Natural killer cell (primary cell): ENCODE data around the gene DIP2A. TPM values are rescaled to one million over a fixed set of nuclear protein-coding genes. Genes with fewer than 3 reads are reported as not detected.
"Not testable (repeated sequence)": the region's sequence is repeated elsewhere in the genome, so short reads cannot be mapped to it uniquely, and the experiment has no call there.

Experiments used
- ATAC-seq, 3 donors: fragments of 150-1000 bp in 2 of 3; fragments of 200-7000 bp in 1 of 3; cut with Tn5 transposase; 1 replicate in 1 of 3; 2 replicates in 2 of 3; pipeline ENCODE4 v1.10.0; 2021; ENCODE audit warnings: mild to moderate bottlenecking in 2 of 3, moderate library complexity in 2 of 3
- DNase-seq, 2 donors: peaks; one replicate each; pipeline versions ENCODE4 v3.0.0 to v3.0.0-alpha.2; 2013 to 2021; ENCODE audit warnings: mixed read lengths in 1 of 2
- H3K27ac ChIP-seq: one replicate; pipeline ENCODE4 v1.5.1; 2013; ENCODE audit warnings: mild to moderate bottlenecking, low read length
- H3K27me3 ChIP-seq: one replicate; pipeline ENCODE4 v1.6.1; 2013; ENCODE audit warnings: low read length; ENCODE audit not compliant: control insufficient read depth, insufficient read depth
- H3K36me3 ChIP-seq: one replicate; pipeline ENCODE4 v1.6.1; 2013; ENCODE audit warnings: low read length; ENCODE audit not compliant: control insufficient read depth, insufficient read depth
- H3K4me1 ChIP-seq: one replicate; pipeline ENCODE4 v1.6.1; 2013; ENCODE audit warnings: low read length; ENCODE audit not compliant: control insufficient read depth, insufficient read depth
- H3K4me3 ChIP-seq: one replicate; pipeline ENCODE4 v1.5.1; 2013; ENCODE audit warnings: low read length
- H3K9me3 ChIP-seq: one replicate; pipeline ENCODE4 v1.6.1; 2013; ENCODE audit warnings: low read length; ENCODE audit not compliant: control insufficient read depth, insufficient read depth
- H3K27ac Mint-ChIP-seq, 2 donors: one replicate each; pipeline ENCODE4 v1.8.0; 2022; ENCODE audit warnings: mild to moderate bottlenecking in 2 of 2, mixed read lengths in 2 of 2, moderate library complexity in 1 of 2
- H3K27me3 Mint-ChIP-seq, 2 donors: one replicate each; pipeline ENCODE4 v1.8.0; 2022; ENCODE audit warnings: low read depth in 2 of 2, mixed read lengths in 2 of 2
- H3K36me3 Mint-ChIP-seq: one replicate; pipeline ENCODE4 v1.8.0; 2022; ENCODE audit warnings: mixed read lengths
- H3K4me1 Mint-ChIP-seq, 2 donors: one replicate each; pipeline ENCODE4 v1.8.0; 2022; ENCODE audit warnings: mixed read lengths in 2 of 2
- H3K4me3 Mint-ChIP-seq: one replicate; pipeline ENCODE4 v1.8.0; 2022; ENCODE audit warnings: mild to moderate bottlenecking, moderate library complexity, mixed read lengths
- H3K9me3 Mint-ChIP-seq, 2 donors: one replicate each; pipeline ENCODE4 v1.8.0; 2022; ENCODE audit warnings: mixed read lengths in 2 of 2
- WGBS: methylation state at CpG from one replicate; pipeline ENCODE4 v1.1.7; 2013; ENCODE audit warnings: missing lambda C conversion rate; ENCODE audit not compliant: insufficient coverage; 5-methylcytosine and 5-hydroxymethylcytosine counted together
- intact Hi-C: fragments of 100-400 bp; cut with micrococcal nuclease; formaldehyde crosslinking; loops from one replicate; pipeline ENCODE4 v1.14.2; 2022
- total RNA-seq, 4 donors: library from RNA; stranded (reverse); fragments of 120-200 nt in 1 of 4; gene quantifications; one replicate each; pipeline versions ENCODE4 v1.2.3 to v1.2.4, GENCODE V29; 2013 to 2022
- TF ChIP-seq, protein P1 (sequence below): fragments of 200-600 bp; IDR thresholded peaks from one replicate; pipeline ENCODE4 v1.8.0; 2022; ENCODE audit warnings: antibody characterized with exemption

Gene DIP2A
- total RNA-seq, 3 donors from 2014 or later (not counting 1 experiment from before 2014, with no cell fraction given) = 166 to 308 (median 170) TPM

DNA sequence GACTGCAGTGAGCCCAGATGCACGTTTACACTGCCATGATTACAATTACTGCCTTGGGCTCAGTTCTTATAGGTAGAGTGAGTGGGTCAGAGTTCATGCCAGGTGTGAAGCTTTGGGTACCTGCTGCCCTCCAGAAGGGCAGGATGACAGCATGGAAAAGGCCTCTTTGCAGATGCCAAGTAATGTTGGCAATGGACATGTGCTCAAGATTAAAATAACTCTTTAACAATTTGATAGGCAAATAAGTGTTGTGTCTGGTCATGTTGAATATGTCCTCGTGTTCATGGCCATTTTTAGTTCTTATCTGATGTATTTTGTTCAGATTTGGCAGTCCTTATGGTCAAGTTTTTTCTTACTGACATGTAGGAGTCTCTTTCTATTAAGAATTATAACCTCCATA, 111.4 kb downstream of the DIP2A start:
- TF ChIP-seq, protein P1, sequence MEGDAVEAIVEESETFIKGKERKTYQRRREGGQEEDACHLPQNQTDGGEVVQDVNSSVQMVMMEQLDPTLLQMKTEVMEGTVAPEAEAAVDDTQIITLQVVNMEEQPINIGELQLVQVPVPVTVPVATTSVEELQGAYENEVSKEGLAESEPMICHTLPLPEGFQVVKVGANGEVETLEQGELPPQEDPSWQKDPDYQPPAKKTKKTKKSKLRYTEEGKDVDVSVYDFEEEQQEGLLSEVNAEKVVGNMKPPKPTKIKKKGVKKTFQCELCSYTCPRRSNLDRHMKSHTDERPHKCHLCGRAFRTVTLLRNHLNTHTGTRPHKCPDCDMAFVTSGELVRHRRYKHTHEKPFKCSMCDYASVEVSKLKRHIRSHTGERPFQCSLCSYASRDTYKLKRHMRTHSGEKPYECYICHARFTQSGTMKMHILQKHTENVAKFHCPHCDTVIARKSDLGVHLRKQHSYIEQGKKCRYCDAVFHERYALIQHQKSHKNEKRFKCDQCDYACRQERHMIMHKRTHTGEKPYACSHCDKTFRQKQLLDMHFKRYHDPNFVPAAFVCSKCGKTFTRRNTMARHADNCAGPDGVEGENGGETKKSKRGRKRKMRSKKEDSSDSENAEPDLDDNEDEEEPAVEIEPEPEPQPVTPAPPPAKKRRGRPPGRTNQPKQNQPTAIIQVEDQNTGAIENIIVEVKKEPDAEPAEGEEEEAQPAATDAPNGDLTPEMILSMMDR = no peak
- Mint-ChIP-seq H3K4me1 (peaks cover 10 to 51% of the 10 kb centered on the region in 2 donors), H3K9me3 (peaks cover 0 to 3% of the 10 kb centered on the region in 2 donors), H3K27ac (peak overlapping the region; percentile 28 to 80), H3K27me3 (no peaks in the 10 kb centered on the region), H3K36me3 (peaks cover 26% of the 10 kb centered on the region), H3K4me3 (no peak overlapping the region)
- intact Hi-C loops = no loop called here
- H3K9me3 ChIP-seq = no peaks in the 10 kb centered on the region
- no peak overlapping the region for H3K27ac ChIP-seq
- ATAC-seq (no peak), DNase-seq (no peak)
- H3K27me3 ChIP-seq = no peaks in the 10 kb centered on the region
- WGBS = 85% methylated on average over 2 of the region's 2 CpGs
- no peaks in the 10 kb centered on the region for H3K4me1 ChIP-seq
- H3K4me3 ChIP-seq = no peak overlapping the region
- H3K36me3 ChIP-seq = peaks cover 47% of the 10 kb centered on the region

DNA sequence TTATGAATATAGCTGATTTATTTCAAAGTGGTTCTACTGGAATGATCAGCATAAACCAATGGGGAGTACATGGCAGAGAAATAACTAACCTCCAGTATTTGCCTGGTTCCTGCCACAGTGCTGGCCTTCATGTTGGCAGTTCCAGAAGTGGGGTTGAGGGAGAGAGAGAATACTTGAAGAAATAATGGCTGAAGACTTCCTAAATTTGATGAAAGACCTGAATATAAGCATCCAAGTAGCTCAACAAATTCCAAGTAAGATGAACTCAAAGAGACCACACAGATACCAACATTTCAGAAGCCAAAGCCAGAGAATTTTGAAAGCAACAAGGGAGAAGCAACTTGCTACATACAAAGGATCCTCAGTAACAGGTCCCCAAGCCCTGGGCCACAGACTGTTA, 111.9 kb downstream of the DIP2A start:
- H3K27ac Mint-ChIP-seq = peak overlapping the region; percentile 28 to 80
- TF ChIP-seq, protein P1 = no peak
- no peaks in the 10 kb centered on the region for H3K4me1 ChIP-seq
- H3K27me3 Mint-ChIP-seq = no peaks in the 10 kb centered on the region
- intact Hi-C loops = no loop called here
- peaks cover 0 to 3% of the 10 kb centered on the region in 2 donors for H3K9me3 Mint-ChIP-seq
- peaks cover 15 to 53% of the 10 kb centered on the region in 2 donors for H3K4me1 Mint-ChIP-seq
- H3K36me3 Mint-ChIP-seq = peaks cover 26% of the 10 kb centered on the region
- H3K36me3 ChIP-seq = peaks cover 42% of the 10 kb centered on the region
- H3K27me3 ChIP-seq = no peaks in the 10 kb centered on the region
- no peaks in the 10 kb centered on the region for H3K9me3 ChIP-seq
- no peak overlapping the region for H3K4me3 Mint-ChIP-seq
- H3K4me3 ChIP-seq = no peak overlapping the region
- H3K27ac ChIP-seq = no peak overlapping the region
- ATAC-seq (no peak), DNase-seq (no peak)

DNA sequence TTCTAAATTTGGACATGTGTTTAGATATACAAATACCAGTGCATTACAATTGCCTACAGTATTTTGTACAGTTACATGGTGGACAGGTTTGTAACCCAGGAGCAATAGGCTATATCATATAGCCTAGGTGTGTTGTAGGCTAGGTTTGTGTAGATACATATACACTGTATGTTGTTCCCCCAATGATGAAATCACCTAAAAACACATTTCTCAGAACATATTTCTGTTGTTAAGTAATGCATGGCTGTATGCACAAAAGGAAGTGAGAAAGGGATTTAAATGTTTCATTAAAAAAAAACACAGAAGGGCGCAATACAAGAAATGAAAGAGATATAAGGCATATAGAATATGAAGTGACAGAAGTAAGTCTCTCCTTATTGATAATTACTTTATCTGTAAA, 114.2 kb downstream of the DIP2A start:
- intact Hi-C loops = loop anchor here (1.0 kb wide), 1 partner anchor 37 kb away; no protein-coding TSS in a partner anchor
- no peak overlapping the region for H3K27ac ChIP-seq
- WGBS = 86% methylated on average over 1 of the region's 1 CpG
- H3K36me3 Mint-ChIP-seq = peaks cover 22% of the 10 kb centered on the region
- TF ChIP-seq, protein P1 = no peak
- H3K4me3 ChIP-seq = no peak overlapping the region
- ATAC-seq = no peak
- peak overlapping the region in 1 of 2 donors; percentile 53 for H3K27ac Mint-ChIP-seq
- peaks cover 17 to 56% of the 10 kb centered on the region in 2 donors for H3K4me1 Mint-ChIP-seq
- peaks cover 2 to 3% of the 10 kb centered on the region in 2 donors for H3K9me3 Mint-ChIP-seq
- no peak for DNase-seq
- H3K27me3 Mint-ChIP-seq = no peaks in the 10 kb centered on the region
- H3K36me3 ChIP-seq = peaks cover 20% of the 10 kb centered on the region
- H3K9me3 ChIP-seq = no peaks in the 10 kb centered on the region
- H3K4me3 Mint-ChIP-seq = no peak overlapping the region
- H3K4me1 ChIP-seq = no peaks in the 10 kb centered on the region
- H3K27me3 ChIP-seq = no peaks in the 10 kb centered on the region

DNA sequence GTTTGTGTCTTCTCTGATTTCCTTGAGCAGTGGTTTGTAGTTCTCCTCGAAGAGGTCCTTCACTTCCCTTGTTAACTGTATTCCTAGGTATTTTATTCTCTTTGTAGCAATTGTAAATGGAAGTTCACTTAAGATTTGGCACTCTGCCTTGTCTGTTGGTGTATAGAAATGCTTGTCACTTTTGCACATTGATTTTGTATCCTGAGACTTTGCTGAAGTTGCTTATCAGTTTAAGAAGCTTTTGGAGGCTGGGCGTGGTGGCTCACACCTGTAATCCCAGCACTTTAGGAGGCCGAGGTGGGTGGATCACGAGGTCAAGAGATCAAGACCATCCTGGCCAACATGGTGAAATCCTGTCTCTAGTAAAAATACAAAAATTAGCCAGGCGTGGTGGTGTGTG, 119.1 kb downstream of the DIP2A start:
- Mint-ChIP-seq H3K4me1 (peaks cover 21 to 56% of the 10 kb centered on the region in 2 donors), H3K36me3 (peaks cover 32% of the 10 kb centered on the region), H3K9me3 (peaks cover 8 to 20% of the 10 kb centered on the region in 2 donors)
- H3K27ac Mint-ChIP-seq, H3K4me3 ChIP-seq, DNase-seq, H3K4me1 ChIP-seq, intact Hi-C loops, H3K27ac ChIP-seq, H3K9me3 ChIP-seq, ATAC-seq, H3K27me3 ChIP-seq, H3K4me3 Mint-ChIP-seq, H3K36me3 ChIP-seq, H3K27me3 Mint-ChIP-seq: not testable (repeated sequence)
- WGBS = 95% methylated on average over 4 of the region's 5 CpGs

DNA sequence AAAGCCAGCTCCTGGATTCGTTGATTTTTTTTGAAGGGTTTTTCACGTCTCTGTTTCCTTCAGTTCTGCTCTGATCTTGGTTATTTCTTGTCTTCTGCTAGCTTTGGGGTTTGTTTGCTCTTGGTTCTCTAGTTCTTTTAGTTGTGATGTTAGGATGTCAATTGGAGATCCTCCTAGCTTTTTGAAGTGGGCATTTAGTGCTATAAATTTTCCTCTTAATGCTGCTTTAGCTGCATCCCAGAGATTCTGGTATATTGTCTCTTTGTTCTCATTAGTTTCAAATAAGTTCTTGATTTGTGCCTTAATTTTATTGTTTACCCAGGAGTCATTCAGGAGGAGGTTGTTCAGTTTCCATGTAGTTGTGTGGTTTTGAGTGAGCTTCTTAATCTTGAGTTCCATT, 120.7 kb downstream of the DIP2A start:
- WGBS = 100% methylated on average over 2 of the region's 2 CpGs
- H3K27ac ChIP-seq, H3K4me3 ChIP-seq, H3K4me1 ChIP-seq, ATAC-seq, H3K4me3 Mint-ChIP-seq, H3K27me3 ChIP-seq, intact Hi-C loops, H3K9me3 ChIP-seq, H3K36me3 ChIP-seq, H3K27me3 Mint-ChIP-seq, DNase-seq: not testable (repeated sequence)
- Mint-ChIP-seq H3K27ac (peak overlapping the region in 1 of 2 donors; percentile 35), H3K9me3 (peaks cover 8 to 17% of the 10 kb centered on the region in 2 donors), H3K36me3 (peaks cover 27% of the 10 kb centered on the region), H3K4me1 (peaks cover 21 to 56% of the 10 kb centered on the region in 2 donors)
